ENCODE data around the gene LSM10. TPM values are rescaled to one million over a fixed set of nuclear protein-coding genes. Genes with fewer than 3 reads are reported as not detected.

LSM10 gene
- total and polyA plus RNA-seq, 7 donors = 50.5 to 114 (median 56.6) TPM

GRCh38 chr1:36359383-36359782 is 38.3 kb downstream of the LSM10 start:
- intact Hi-C loops (cut with DNase I) = no loop called here
- H3K36me3 ChIP-seq = peaks cover 7 to 82% (median 36%) of the 10 kb centered on the region in 4 donors
- peaks cover 0 to 12% (median 0%) of the 10 kb centered on the region in 4 donors for H3K4me1 ChIP-seq
- 78 to 96% methylated on average over 5 of the region's 5 CpGs for WGBS, 2 donors
- H3K27me3 ChIP-seq = no peaks in the 10 kb centered on the region
- no peak for DNase-seq
- H3K27ac ChIP-seq = no peak overlapping the region
- TF ChIP-seq POLR2AphosphoS5 (IDR thresholded peaks at IDR 0.05) (no peak), CTCF (IDR thresholded peaks at IDR 0.05) (no peak), EP300 (IDR thresholded peaks at IDR 0.05) (no peak), POLR2A (IDR thresholded peaks at IDR 0.05) (no peak)
- H3K9me3 ChIP-seq = no peaks in the 10 kb centered on the region
- H3K4me3 ChIP-seq = no peak overlapping the region

GRCh38 chr1:36358514-36359084 is 39.1 kb downstream of the LSM10 start:
- no peaks in the 10 kb centered on the region for H3K27me3 ChIP-seq
- peaks cover 11 to 90% (median 44%) of the 10 kb centered on the region in 4 donors for H3K36me3 ChIP-seq
- H3K4me1 ChIP-seq = peaks cover 0 to 12% (median 0%) of the 10 kb centered on the region in 4 donors
- WGBS, 2 donors = 91 to 95% methylated on average over 13 of the region's 13 CpGs
- H3K27ac ChIP-seq = no peak overlapping the region
- TF ChIP-seq POLR2A (IDR thresholded peaks at IDR 0.05) (no peak), POLR2AphosphoS5 (IDR thresholded peaks at IDR 0.05) (no peak), EP300 (IDR thresholded peaks at IDR 0.05) (no peak), CTCF (IDR thresholded peaks at IDR 0.05) (no peak)
- no peak for DNase-seq
- no peak overlapping the region for H3K4me3 ChIP-seq
- intact Hi-C loops (cut with DNase I) = no loop called here
- no peaks in the 10 kb centered on the region for H3K9me3 ChIP-seq

GRCh38 chr1:36355811-36356210 is 41.9 kb downstream of the LSM10 start:
- 66 to 82% methylated on average over 4 of the region's 4 CpGs for WGBS, 2 donors
- H3K36me3 ChIP-seq = peaks cover 11 to 74% (median 49%) of the 10 kb centered on the region in 4 donors
- intact Hi-C loops (cut with DNase I) = no loop called here
- no peaks in the 10 kb centered on the region for H3K9me3 ChIP-seq
- H3K4me3 ChIP-seq = no peak overlapping the region
- TF ChIP-seq POLR2A (IDR thresholded peaks at IDR 0.05) (no peak), EP300 (IDR thresholded peaks at IDR 0.05) (no peak), CTCF (IDR thresholded peaks at IDR 0.05) (no peak), POLR2AphosphoS5 (IDR thresholded peaks at IDR 0.05) (no peak)
- no peaks in the 10 kb centered on the region for H3K27me3 ChIP-seq
- no peak overlapping the region for H3K27ac ChIP-seq
- DNase-seq = no peak
- peaks cover 0 to 40% (median 23%) of the 10 kb centered on the region in 4 donors for H3K4me1 ChIP-seq

GRCh38 chr1:36354486-36354885 is 43.2 kb downstream of the LSM10 start:
- Histone ChIP-seq H3K4me3 (no peak overlapping the region), H3K27me3 (no peaks in the 10 kb centered on the region), H3K4me1 (peaks cover 0 to 44% (median 36%) of the 10 kb centered on the region in 4 donors), H3K36me3 (peaks cover 11 to 63% (median 49%) of the 10 kb centered on the region in 4 donors), H3K9me3 (no peaks in the 10 kb centered on the region), H3K27ac (no peak overlapping the region)
- intact Hi-C loops (cut with DNase I) = no loop called here
- TF ChIP-seq CTCF (IDR thresholded peaks at IDR 0.05) (no peak), POLR2A (IDR thresholded peaks at IDR 0.05) (no peak), EP300 (IDR thresholded peaks at IDR 0.05) (no peak)
- DNase-seq = no peak
- WGBS, 2 donors = 95 to 96% methylated on average over 11 of the region's 11 CpGs

Measured in sigmoid colon (tissue), 7 donors.